Activated T-cell treated with anti-CD3 and anti-CD28 coated beads for 48 hours (primary cell): ENCODE data around the gene FOXK2.
A peak's percentile ranks its signal among the peaks of the same experiment; 100 is the strongest.

Experiments used
- DNase-seq: peaks from one replicate; pipeline ENCODE4 v3.0.0-alpha.2; 2020; ENCODE audit warnings: low read depth

Gene FOXK2

GRCh38 chr17:82644148-82644547, 124.6 kb downstream of the FOXK2 start:
- DNase-seq, result no peak

- no peak for DNase-seq
Measured at GRCh38 chr17:82645516-82645915, 126.0 kb downstream of the FOXK2 start.

- DNase-seq, result peak; percentile 37
Measured at GRCh38 chr17:82647593-82648164, 128.1 kb downstream of the FOXK2 start.

GRCh38 chr17:82648165-82648668, 128.7 kb downstream of the FOXK2 start, which contains the start of gene WDR45B:
Gene WDR45B, minus strand, starts transcription at chr17:82648444. Its CDS starts 104 bp downstream, at chr17:82648340.
- peak; percentile 89 for DNase-seq

GRCh38 chr17:82648742-82649331, 129.3 kb downstream of the FOXK2 start:
- DNase-seq, result no peak

GRCh38 chr17:82649501-82650261, 130.1 kb downstream of the FOXK2 start:
- no peak for DNase-seq

- DNase-seq, result no peak
Measured at GRCh38 chr17:82650723-82651122, 131.2 kb downstream of the FOXK2 start.

GRCh38 chr17:82653651-82654528, 134.4 kb downstream of the FOXK2 start:
- DNase-seq, result no peak
